Smooth muscle cell (in vitro differentiated cells): ENCODE measurements around the gene MEX3D. TPM values are rescaled to one million over a fixed set of nuclear protein-coding genes. Genes with fewer than 3 reads are reported as not detected.

Experiments used
- DNase-seq: peaks from one replicate; lab custom pipeline; 2025; ENCODE audit not compliant: unreplicated experiment; lab: John Stamatoyannopoulos, UW
- H2AFZ ChIP-seq: fragments of 200-600 bp; sonication (generic); 2 replicates; pipeline ENCODE4 v1.6.0; 2016; ENCODE audit warnings: antibody characterized with exemption, low read depth, mild to moderate bottlenecking
- H3F3A ChIP-seq: fragments of 200-600 bp; sonication (generic); 2 replicates; pipeline ENCODE4 v1.6.0; 2017; ENCODE audit warnings: antibody characterized with exemption, low read depth
- H3K27ac ChIP-seq: fragments of 200-600 bp; sonication (generic); 2 replicates; pipeline ENCODE4 v1.5.1; 2016; ENCODE audit warnings: low read depth, mild to moderate bottlenecking
- H3K27me3 ChIP-seq: fragments of 200-600 bp; sonication (generic); 2 replicates; pipeline ENCODE4 v1.6.1; 2016; ENCODE audit warnings: low read depth, mild to moderate bottlenecking
- H3K36me3 ChIP-seq: fragments of 200-600 bp; sonication (generic); 2 replicates; pipeline ENCODE4 v1.5.1; 2016; ENCODE audit warnings: low read depth
- H3K4me1 ChIP-seq: fragments of 200-600 bp; sonication (generic); 2 replicates; pipeline ENCODE4 v1.5.1; 2016; ENCODE audit warnings: low read depth
- H3K4me2 ChIP-seq: fragments of 200-600 bp; sonication (generic); 2 replicates; pipeline ENCODE4 v1.6.0; 2016; ENCODE audit warnings: mild to moderate bottlenecking
- H3K4me3 ChIP-seq: fragments of 200-600 bp; sonication (generic); 2 replicates; pipeline ENCODE4 v1.5.1; 2016; ENCODE audit warnings: mild to moderate bottlenecking
- H3K79me2 ChIP-seq: fragments of 200-600 bp; sonication (generic); 2 replicates; pipeline ENCODE4 v1.6.0; 2016; ENCODE audit warnings: low read depth, mild to moderate bottlenecking
- H3K9ac ChIP-seq: fragments of 200-600 bp; sonication (generic); 2 replicates; pipeline ENCODE4 v1.6.0; 2016; ENCODE audit warnings: low read depth
- H3K9me3 ChIP-seq: fragments of 200-600 bp; sonication (generic); replicated peaks from 2 replicates; pipeline ENCODE4 v1.5.1; 2016; ENCODE audit warnings: low read depth
- H4K20me1 ChIP-seq: fragments of 200-600 bp; sonication (generic); 2 replicates; pipeline ENCODE4 v1.6.0; 2016; ENCODE audit warnings: low read depth
- CTCF ChIP-seq: fragments of 200-600 bp; sonication (generic); IDR thresholded peaks from 2 replicates; pipeline ENCODE4 v1.5.1; 2017; ENCODE audit warnings: borderline replicate concordance, mild to moderate bottlenecking, antibody characterized with exemption; ENCODE audit not compliant: insufficient read depth, poor library complexity, severe bottlenecking
- WGBS: methylation state at CpG from one replicate; pipeline ENCODE4 v1.1.7; 2016; ENCODE audit warnings: low lambda C conversion rate; 5-methylcytosine and 5-hydroxymethylcytosine counted together
- polyA plus RNA-seq: library from polyadenylated mRNA; unstranded; fragments of >200 nt; fragmentation: Nextera tagmentation; extraction: Ambion mirVana; gene quantifications from 2 replicates; pipeline ENCODE4 v1.2.1, GENCODE V29; 2016
- total RNA-seq: library from RNA; depleted of rRNA; stranded (reverse); fragments of >200 nt; gene quantifications from 2 replicates; pipeline ENCODE4 v1.2.3, GENCODE V29; 2014

MEX3D gene
- total and polyA plus RNA-seq, 2 experiments from 2014 or later: 8.4 to 28.6 TPM

GRCh38 chr19:1584500-1585242, 16.5 kb upstream of the MEX3D start:
- H4K20me1 ChIP-seq: peaks cover 70% of the 10 kb centered on the region
- no peak for TF ChIP-seq CTCF
- no peaks in the 10 kb centered on the region for H3K27me3 ChIP-seq
- H3K4me1 ChIP-seq: no peaks in the 10 kb centered on the region
- H3F3A ChIP-seq: no peaks in the 10 kb centered on the region
- H3K79me2 ChIP-seq: peaks cover 50% of the 10 kb centered on the region
- no peak overlapping the region for H3K27ac ChIP-seq
- no peak overlapping the region for H3K4me2 ChIP-seq
- no peaks in the 10 kb centered on the region for H3K9me3 ChIP-seq
- H2AFZ ChIP-seq: no peak overlapping the region
- WGBS: 99% methylated on average over 57 of the region's 87 CpGs
- no peak for DNase-seq
- no peak overlapping the region for H3K9ac ChIP-seq
- peaks cover 3% of the 10 kb centered on the region for H3K36me3 ChIP-seq
- H3K4me3 ChIP-seq: no peak overlapping the region

GRCh38 chr19:1582201-1582600, 14.1 kb upstream of the MEX3D start:
- Histone ChIP-seq H3K9ac (no peak overlapping the region), H3K27me3 (no peaks in the 10 kb centered on the region), H4K20me1 (peaks cover 47% of the 10 kb centered on the region), H3K4me3 (no peak overlapping the region), H3K79me2 (peaks cover 25% of the 10 kb centered on the region), H3K27ac (no peak overlapping the region), H3F3A (no peaks in the 10 kb centered on the region), H3K4me1 (no peaks in the 10 kb centered on the region), H3K4me2 (no peak overlapping the region), H2AFZ (no peak overlapping the region), H3K9me3 (no peaks in the 10 kb centered on the region), H3K36me3 (peaks cover 3% of the 10 kb centered on the region)
- no peak for TF ChIP-seq CTCF
- DNase-seq: no peak
- 95% methylated on average over 9 of the region's 9 CpGs for WGBS

GRCh38 chr19:1580957-1581356, 12.8 kb upstream of the MEX3D start:
- Histone ChIP-seq H3K9ac (no peak overlapping the region), H3K27me3 (no peaks in the 10 kb centered on the region), H3K27ac (no peak overlapping the region), H3K4me2 (no peak overlapping the region), H3K79me2 (peaks cover 13% of the 10 kb centered on the region), H4K20me1 (peaks cover 40% of the 10 kb centered on the region), H3F3A (no peaks in the 10 kb centered on the region), H3K4me3 (no peak overlapping the region), H2AFZ (no peak overlapping the region), H3K36me3 (peaks cover 3% of the 10 kb centered on the region), H3K9me3 (no peaks in the 10 kb centered on the region), H3K4me1 (no peaks in the 10 kb centered on the region)
- no peak for DNase-seq
- WGBS: 98% methylated on average over 22 of the region's 22 CpGs
- TF ChIP-seq CTCF: no peak

- H3F3A ChIP-seq: no peaks in the 10 kb centered on the region
- H3K79me2 ChIP-seq: peaks cover 7% of the 10 kb centered on the region
- no peak for TF ChIP-seq CTCF
- H3K4me3 ChIP-seq: no peak overlapping the region
- no peak for DNase-seq
- no peaks in the 10 kb centered on the region for H3K9me3 ChIP-seq
- H3K9ac ChIP-seq: no peak overlapping the region
- no peaks in the 10 kb centered on the region for H3K4me1 ChIP-seq
- no peaks in the 10 kb centered on the region for H3K27me3 ChIP-seq
- H3K4me2 ChIP-seq: no peak overlapping the region
- H3K27ac ChIP-seq: no peak overlapping the region
- peaks cover 3% of the 10 kb centered on the region for H3K36me3 ChIP-seq
- WGBS: 98% methylated on average over 20 of the region's 20 CpGs
- no peak overlapping the region for H2AFZ ChIP-seq
- peaks cover 35% of the 10 kb centered on the region for H4K20me1 ChIP-seq
Measured at GRCh38 chr19:1580382-1580781, 12.3 kb upstream of the MEX3D start.
